Measurements from ENCODE around the gene AAK1.
"Not testable (repeated sequence)": the region's sequence is repeated elsewhere in the genome, so short reads cannot be mapped to it uniquely, and the experiment has no call there.

The AAK1 gene

DNA sequence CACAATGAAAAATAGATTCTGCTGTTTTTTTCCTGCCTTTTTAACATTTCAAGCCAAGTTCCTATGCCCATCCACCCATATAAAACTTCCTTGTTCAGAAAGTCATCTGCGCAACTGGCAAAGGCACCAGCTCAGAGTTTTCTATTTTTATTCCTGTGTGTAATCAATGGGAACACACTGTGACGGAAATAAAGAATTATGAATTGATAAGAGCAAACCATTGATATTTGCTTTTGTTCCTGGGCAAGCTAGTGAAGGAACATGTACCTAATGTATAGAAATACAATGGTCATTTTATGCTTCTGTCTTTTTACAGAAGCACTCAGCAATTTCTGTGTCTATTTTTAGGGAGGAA lies 30.8 kb upstream of the AAK1 start:
- no peak for DNase-seq (ENCODE audit: insufficient read length, low spot score)
- no peak for FAIRE-seq
- TF ChIP-seq, protein P1, sequence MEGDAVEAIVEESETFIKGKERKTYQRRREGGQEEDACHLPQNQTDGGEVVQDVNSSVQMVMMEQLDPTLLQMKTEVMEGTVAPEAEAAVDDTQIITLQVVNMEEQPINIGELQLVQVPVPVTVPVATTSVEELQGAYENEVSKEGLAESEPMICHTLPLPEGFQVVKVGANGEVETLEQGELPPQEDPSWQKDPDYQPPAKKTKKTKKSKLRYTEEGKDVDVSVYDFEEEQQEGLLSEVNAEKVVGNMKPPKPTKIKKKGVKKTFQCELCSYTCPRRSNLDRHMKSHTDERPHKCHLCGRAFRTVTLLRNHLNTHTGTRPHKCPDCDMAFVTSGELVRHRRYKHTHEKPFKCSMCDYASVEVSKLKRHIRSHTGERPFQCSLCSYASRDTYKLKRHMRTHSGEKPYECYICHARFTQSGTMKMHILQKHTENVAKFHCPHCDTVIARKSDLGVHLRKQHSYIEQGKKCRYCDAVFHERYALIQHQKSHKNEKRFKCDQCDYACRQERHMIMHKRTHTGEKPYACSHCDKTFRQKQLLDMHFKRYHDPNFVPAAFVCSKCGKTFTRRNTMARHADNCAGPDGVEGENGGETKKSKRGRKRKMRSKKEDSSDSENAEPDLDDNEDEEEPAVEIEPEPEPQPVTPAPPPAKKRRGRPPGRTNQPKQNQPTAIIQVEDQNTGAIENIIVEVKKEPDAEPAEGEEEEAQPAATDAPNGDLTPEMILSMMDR (IDR thresholded peaks at IDR 0.05; ENCODE audit: insufficient read depth, missing control alignments) = no peak

DNA sequence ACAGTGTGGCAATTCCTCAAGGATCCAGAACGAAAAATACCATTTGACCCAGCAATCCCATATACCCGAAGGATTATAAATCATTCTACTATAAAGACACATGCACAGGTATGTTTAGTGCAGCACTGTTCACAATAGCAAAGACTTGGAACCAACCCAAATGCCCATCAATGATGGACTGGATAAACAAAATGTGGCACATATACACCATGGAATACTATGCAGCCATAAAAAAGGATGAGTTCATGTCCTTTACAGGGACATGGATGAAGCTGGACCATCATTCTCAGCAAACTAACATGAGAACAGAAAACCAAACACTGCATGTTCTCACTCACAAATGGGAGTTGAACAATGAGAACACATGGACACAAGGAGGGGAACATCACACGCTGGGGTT lies 29.6 kb upstream of the AAK1 start:
- not testable (repeated sequence) for DNase-seq (ENCODE audit: insufficient read length, low spot score); FAIRE-seq

DNA sequence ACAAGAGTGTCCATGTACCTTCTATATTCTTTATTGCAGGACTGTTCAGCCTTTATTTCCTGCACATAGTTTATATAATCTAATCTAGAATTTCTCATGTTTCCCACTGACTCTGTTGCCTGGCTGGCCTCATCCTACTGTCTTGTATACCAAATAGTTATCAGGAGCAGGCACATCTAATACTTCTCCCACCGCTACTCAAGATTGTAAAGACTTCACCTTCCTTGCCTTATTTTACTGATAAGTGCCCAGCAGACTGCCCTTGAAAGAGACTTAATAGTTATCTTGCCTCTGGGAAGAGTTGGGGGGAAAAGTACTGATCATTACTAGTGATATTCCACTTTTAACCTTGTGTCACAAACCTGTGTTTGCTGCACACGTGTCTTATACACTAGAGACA lies 26.1 kb upstream of the AAK1 start:
- DNase-seq (ENCODE audit: insufficient read length, low spot score) = no peak
- TF ChIP-seq, protein P1 (IDR thresholded peaks at IDR 0.05; ENCODE audit: insufficient read depth, missing control alignments) = no peak
- no peak for FAIRE-seq

DNA sequence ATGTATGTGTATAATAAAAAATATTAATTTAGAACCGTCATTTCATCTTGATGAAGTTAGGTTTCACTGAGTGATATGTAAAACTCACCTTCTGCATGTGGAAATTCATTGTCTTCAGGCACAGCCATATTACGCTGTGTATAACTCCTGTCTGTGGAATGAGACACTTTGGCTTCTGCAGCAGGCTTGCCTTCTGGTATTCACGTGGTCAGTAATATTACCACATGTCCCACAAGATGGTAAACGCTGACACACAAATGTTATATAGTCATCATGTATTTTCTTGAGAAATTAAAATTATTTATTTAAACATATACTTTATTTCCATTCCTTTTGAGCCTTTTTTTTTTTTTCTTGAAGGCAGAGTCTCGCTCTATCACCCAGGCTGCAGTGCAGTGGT lies 25.1 kb upstream of the AAK1 start:
- TF ChIP-seq, protein P1 (IDR thresholded peaks at IDR 0.05; ENCODE audit: insufficient read depth, missing control alignments) = no peak
- FAIRE-seq = no peak

DNA sequence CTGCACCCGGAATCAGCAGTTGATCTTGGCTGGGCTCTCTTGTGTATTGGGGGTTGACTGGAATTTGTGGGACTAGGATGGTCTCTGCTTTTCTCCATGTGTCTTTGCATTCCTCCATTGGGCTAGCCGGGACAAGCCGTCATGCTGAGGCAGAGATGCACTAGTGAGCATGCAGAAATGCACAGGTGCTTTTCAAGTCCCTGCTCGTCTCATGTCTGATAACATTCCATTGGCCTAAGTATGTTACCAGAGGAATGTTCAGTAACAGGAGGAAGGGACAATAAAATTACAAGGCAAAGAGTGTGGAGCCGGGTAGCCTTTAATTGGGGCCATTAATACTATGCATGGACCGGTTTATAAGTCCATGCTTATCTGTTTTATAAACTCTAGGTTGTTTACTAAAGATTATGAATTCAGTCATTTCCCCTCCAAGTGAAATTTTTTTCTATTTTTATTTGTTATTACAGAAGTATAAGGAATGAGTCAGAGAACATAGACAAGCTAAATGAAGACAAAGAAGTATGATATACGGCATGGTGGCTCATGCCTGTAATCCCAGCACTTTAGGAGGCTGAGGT lies 24.4 kb upstream of the AAK1 start:
- FAIRE-seq (no peak), DNase-seq (ENCODE audit: insufficient read length, low spot score) (no peak)
- TF ChIP-seq, protein P1 (IDR thresholded peaks at IDR 0.05; ENCODE audit: insufficient read depth, missing control alignments) = no peak

More for the DNA sequence above, 25.1 kb upstream of the AAK1 start:
- DNase-seq (ENCODE audit: insufficient read length, low spot score) = no peak

DNA sequence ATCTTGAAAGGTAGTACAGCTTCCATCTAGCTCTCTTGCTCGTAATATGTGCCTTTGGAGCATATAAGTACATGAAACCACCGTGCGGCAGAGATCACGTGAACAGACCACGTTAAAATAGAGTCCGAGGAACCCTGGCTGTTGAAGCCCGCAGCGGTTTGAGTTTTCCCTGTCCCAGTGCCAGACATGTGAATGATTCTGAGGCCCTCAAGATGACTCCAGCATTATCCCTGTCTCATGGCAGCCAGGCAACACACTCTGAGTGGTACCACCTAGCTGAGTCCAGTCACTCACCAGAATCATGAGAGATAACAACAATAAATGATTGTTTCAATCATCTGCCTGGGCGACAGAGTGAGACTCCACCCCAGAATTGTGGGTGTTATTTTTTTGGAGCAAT lies 21.6 kb upstream of the AAK1 start:
- TF ChIP-seq, protein P1 (IDR thresholded peaks at IDR 0.05; ENCODE audit: insufficient read depth, missing control alignments) = no peak
- DNase-seq (ENCODE audit: insufficient read length, low spot score) (no peak), FAIRE-seq (no peak)

DNA sequence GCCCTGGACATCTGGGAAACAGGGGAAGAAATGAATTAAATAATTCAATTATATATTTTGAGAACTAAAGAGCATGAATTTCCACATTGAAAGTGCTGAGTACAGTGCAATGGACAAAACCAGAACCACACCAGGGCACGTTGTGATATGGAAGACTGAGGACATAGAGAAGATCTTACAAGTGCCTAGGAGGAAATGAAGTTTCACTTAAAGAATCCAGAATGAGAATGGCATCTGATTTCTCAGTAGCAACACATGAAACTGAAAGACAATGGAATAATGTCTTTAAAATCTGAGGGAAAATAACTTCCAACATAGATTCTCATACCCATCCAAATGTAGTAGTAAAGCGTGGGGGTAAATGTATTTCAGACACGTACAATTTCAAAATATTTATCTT lies 20.3 kb upstream of the AAK1 start:
- no peak for FAIRE-seq
- TF ChIP-seq, protein P1 (IDR thresholded peaks at IDR 0.05; ENCODE audit: insufficient read depth, missing control alignments) = no peak
- no peak for DNase-seq (ENCODE audit: insufficient read length, low spot score)

DNA sequence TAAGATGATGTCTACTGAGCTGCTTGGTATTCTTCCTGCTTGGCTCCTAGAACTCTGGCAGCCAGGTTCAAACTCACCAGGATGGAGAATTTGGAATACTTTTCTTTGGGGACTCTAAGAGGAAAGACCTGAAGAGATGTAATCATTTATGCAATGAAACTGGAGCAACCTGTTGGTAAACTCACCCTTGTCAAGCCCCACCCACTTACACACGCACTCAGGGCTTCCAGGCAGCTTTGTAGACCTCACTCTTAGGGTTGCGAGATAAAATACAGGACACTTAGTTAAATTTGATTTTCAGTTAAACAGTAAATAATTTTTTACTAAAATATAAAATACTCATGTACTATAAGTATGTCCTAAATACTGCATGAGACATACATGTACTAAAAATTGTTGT lies 19.0 kb upstream of the AAK1 start:
- FAIRE-seq; DNase-seq (ENCODE audit: insufficient read length, low spot score): not testable (repeated sequence)
